Measurements from ENCODE around the gene TRAP1.

- TF ChIP-seq CTCF (IDR thresholded peaks at IDR 0.05; ENCODE audit: poor library complexity, severe bottlenecking) (no peak), TAF1 (IDR thresholded peaks at IDR 0.05; ENCODE audit: low read depth) (no peak), EZH2 (IDR thresholded peaks at IDR 0.05; ENCODE audit: borderline replicate concordance, insufficient read depth, low read length, poor library complexity, severe bottlenecking) (no peak), RAD21 (conservative IDR thresholded peaks at IDR 0.05) (no peak)
Measured at GRCh38 chr16:3732171-3732570, 14.8 kb upstream of the TRAP1 start.
